Stromal cell of bone marrow (primary cell): ENCODE data around the gene MPIG6B.

Source experiments
- DNase-seq: peaks from one replicate; pipeline ENCODE4 v3.0.0-alpha.2; 2012; ENCODE audit warnings: low read depth

MPIG6B gene

GRCh38 chr6:31722173-31722572 lies 1.0 kb upstream of the MPIG6B start:
- no peak for DNase-seq

GRCh38 chr6:31723980-31724691 lies 963 bp downstream of the MPIG6B start:
- DNase-seq, result no peak

- no peak for DNase-seq
Observed at GRCh38 chr6:31725502-31726350, 2.6 kb downstream of the MPIG6B start.

- no peak for DNase-seq
Observed at GRCh38 chr6:31727034-31727716, 4.0 kb downstream of the MPIG6B start.

- no peak for DNase-seq
Observed at GRCh38 chr6:31727717-31728671, 4.8 kb downstream of the MPIG6B start.

- DNase-seq, result no peak
Observed at GRCh38 chr6:31728767-31729514, 5.8 kb downstream of the MPIG6B start, which contains the start of gene DDAH2. Gene DDAH2 (minus strand): TSS chr6:31729299. CDS start chr6:31729161, 138 bp downstream.

- peak; percentile 92 for DNase-seq
Observed at GRCh38 chr6:31729515-31729978, 6.4 kb downstream of the MPIG6B start.

GRCh38 chr6:31729979-31730630 lies 6.9 kb downstream of the MPIG6B start:
- peak; percentile 82 for DNase-seq

GRCh38 chr6:31730631-31731086 lies 7.5 kb downstream of the MPIG6B start:
- DNase-seq, result no peak

- DNase-seq, result no peak
Observed at GRCh38 chr6:31732029-31732428, 8.9 kb downstream of the MPIG6B start.

GRCh38 chr6:31733734-31734133 lies 10.6 kb downstream of the MPIG6B start:
- no peak for DNase-seq

GRCh38 chr6:31734247-31734820 lies 11.2 kb downstream of the MPIG6B start:
- no peak for DNase-seq

GRCh38 chr6:31734821-31735406 lies 11.7 kb downstream of the MPIG6B start:
- DNase-seq, result peak; percentile 48

- DNase-seq, result peak; percentile 80
Observed at GRCh38 chr6:31736021-31736767, 13.0 kb downstream of the MPIG6B start, which contains the start of gene CLIC1. Gene CLIC1 (minus strand): TSS chr6:31736530. CDS start chr6:31736300, 230 bp downstream.

GRCh38 chr6:31736768-31737314 lies 13.7 kb downstream of the MPIG6B start:
- DNase-seq, result no peak

GRCh38 chr6:31737315-31737990 lies 14.3 kb downstream of the MPIG6B start:
- no peak for DNase-seq
